Trophoblast cell (in vitro differentiated cells and primary cell): Measurements from ENCODE around the gene CA6. TPM values are rescaled to one million over a fixed set of nuclear protein-coding genes. Genes with fewer than 3 reads are reported as not detected.
"Not testable (repeated sequence)": the region's sequence is repeated elsewhere in the genome, so short reads cannot be mapped to it uniquely, and the experiment has no call there.

ENCODE experiments used
- DNase-seq, 2 donors: peaks; one replicate each; pipeline ENCODE4 v3.0.0-alpha.2; 2016
- H2AFZ ChIP-seq: 2 replicates; pipeline ENCODE4 v1.6.1; 2013; ENCODE audit warnings: low read length, moderate library complexity, mild to moderate bottlenecking; ENCODE audit not compliant: insufficient read depth, poor library complexity
- H2AK5ac ChIP-seq: 2 replicates; pipeline ENCODE4 v1.6.1; 2013; ENCODE audit warnings: mild to moderate bottlenecking, low read length
- H2BK120ac ChIP-seq: 2 replicates; pipeline ENCODE4 v1.6.1; 2013; ENCODE audit warnings: low read length, mild to moderate bottlenecking, moderate library complexity; ENCODE audit not compliant: insufficient read depth, poor library complexity
- H2BK12ac ChIP-seq: 2 replicates; pipeline ENCODE4 v1.6.1; 2013; ENCODE audit warnings: mild to moderate bottlenecking, low read length, moderate library complexity
- H2BK5ac ChIP-seq: 2 replicates; pipeline ENCODE4 v1.6.1; 2013; ENCODE audit warnings: low read length, low read depth, moderate library complexity, mild to moderate bottlenecking; ENCODE audit not compliant: poor library complexity
- H3K14ac ChIP-seq: 2 replicates; pipeline ENCODE4 v1.6.1; 2013; ENCODE audit warnings: mild to moderate bottlenecking, low read length
- H3K18ac ChIP-seq: 2 replicates; pipeline ENCODE4 v1.6.1; 2013; ENCODE audit warnings: mild to moderate bottlenecking, low read length
- H3K23ac ChIP-seq: 2 replicates; pipeline ENCODE4 v1.6.1; 2013; ENCODE audit warnings: low read length
- H3K27ac ChIP-seq: 2 replicates; pipeline ENCODE4 v1.5.1; 2013; ENCODE audit warnings: low read depth, mild to moderate bottlenecking, inconsistent platforms, low read length, moderate library complexity
- H3K27me3 ChIP-seq: 2 replicates; pipeline ENCODE4 v1.6.1; 2013; ENCODE audit warnings: inconsistent platforms, mild to moderate bottlenecking, low read length, moderate library complexity; ENCODE audit not compliant: insufficient read depth
- H3K36me3 ChIP-seq, 2 experiments: 1 replicate in 1 of 2; 2 replicates in 1 of 2; pipeline ENCODE4 v1.6.1; 2013; ENCODE audit warnings: low read length in 2 of 2, mild to moderate bottlenecking in 2 of 2, moderate library complexity in 1 of 2; ENCODE audit not compliant: insufficient read depth in 2 of 2, control insufficient read depth in 1 of 2
- H3K4ac ChIP-seq: 2 replicates; pipeline ENCODE4 v1.6.1; 2013; ENCODE audit warnings: low read depth, mild to moderate bottlenecking, low read length, moderate library complexity
- H3K4me1 ChIP-seq, 2 experiments: 1 replicate in 1 of 2; 2 replicates in 1 of 2; pipeline ENCODE4 v1.6.1; 2013; ENCODE audit warnings: low read length in 2 of 2, mild to moderate bottlenecking in 2 of 2, moderate library complexity in 1 of 2; ENCODE audit not compliant: insufficient read depth in 2 of 2, control insufficient read depth in 1 of 2
- H3K4me2 ChIP-seq: 2 replicates; pipeline ENCODE4 v1.6.1; 2013; ENCODE audit warnings: inconsistent platforms, mild to moderate bottlenecking, low read length, moderate library complexity
- H3K4me3 ChIP-seq: 2 replicates; pipeline ENCODE4 v1.5.1; 2013; ENCODE audit warnings: mild to moderate bottlenecking, low read depth, low read length, inconsistent platforms
- H3K79me1 ChIP-seq: one replicate; pipeline ENCODE4 v1.6.1; 2013; ENCODE audit warnings: low read length
- H3K79me2 ChIP-seq: 2 replicates; pipeline ENCODE4 v1.6.1; 2013; ENCODE audit warnings: low read length, mild to moderate bottlenecking; ENCODE audit not compliant: control insufficient read depth, insufficient read depth, poor library complexity
- H3K9ac ChIP-seq: 2 replicates; pipeline ENCODE4 v1.6.1; 2013; ENCODE audit warnings: mild to moderate bottlenecking, low read length
- H3K9me3 ChIP-seq: 2 replicates; pipeline ENCODE4 v1.6.1; 2013; ENCODE audit warnings: low read depth, mild to moderate bottlenecking, control low read depth, inconsistent platforms, low read length; ENCODE audit not compliant: insufficient read depth
- H4K12ac ChIP-seq: 2 replicates; pipeline ENCODE4 v1.6.1; 2013; ENCODE audit warnings: low read depth, mild to moderate bottlenecking, low read length, moderate library complexity
- H4K8ac ChIP-seq: 2 replicates; pipeline ENCODE4 v1.6.1; 2013; ENCODE audit warnings: low read depth, mild to moderate bottlenecking, low read length, moderate library complexity
- H4K91ac ChIP-seq: one replicate; pipeline ENCODE4 v1.6.1; 2013; ENCODE audit warnings: low read depth, mild to moderate bottlenecking, low read length, moderate library complexity
- WGBS: extraction: QIAGEN DNeasy Blood & Tissue Kit; methylation state at CpG from one replicate; pipeline ENCODE4 v1.1.7; 2013; ENCODE audit warnings: missing lambda C conversion rate; ENCODE audit not compliant: insufficient read length, insufficient coverage; ENCODE audit errors: extremely low coverage; 5-methylcytosine and 5-hydroxymethylcytosine counted together
- polyA plus RNA-seq: library from polyadenylated mRNA; stranded (reverse); fragments of 200-250 nt; gene quantifications from 2 replicates; pipeline ENCODE4 v1.2.3, GENCODE V29; 2013

The CA6 gene
- polyA plus RNA-seq: 0.05 and 0.06 TPM in 2 replicates

GRCh38 chr1:8945568-8945967, at the start of gene CA6:
CA6 (plus strand) TSS chr1:8945868; CDS start chr1:8945887, 19 bp downstream.
- no peak within 1 kb of the TSS for H2AK5ac ChIP-seq
- no peak within 1 kb of the TSS for H3K14ac ChIP-seq
- H2BK120ac ChIP-seq: no peak within 1 kb of the TSS
- H3K79me2 ChIP-seq: no peaks in the 10 kb centered on the region
- no peak for DNase-seq
- no peak within 1 kb of the TSS for H3K23ac ChIP-seq
- H3K36me3 ChIP-seq: no peaks in the 10 kb centered on the region
- H3K79me1 ChIP-seq: no peaks in the 10 kb centered on the region
- H3K9me3 ChIP-seq: peaks cover 4% of the 10 kb centered on the region
- no peaks in the 10 kb centered on the region for H3K27me3 ChIP-seq
- H4K8ac ChIP-seq: no peak within 1 kb of the TSS
- no peak within 1 kb of the TSS for H2BK12ac ChIP-seq
- H4K12ac ChIP-seq: no peak within 1 kb of the TSS
- H3K4me1 ChIP-seq: peaks cover 6 to 9% of the 10 kb centered on the region in 2 experiments
- no peak within 1 kb of the TSS for H3K18ac ChIP-seq
- WGBS: no CpG with 5 or more reads among the region's 8 CpGs
- no peak within 1 kb of the TSS for H3K27ac ChIP-seq
- H4K91ac ChIP-seq: no peak within 1 kb of the TSS
- H2AFZ ChIP-seq: no peak within 1 kb of the TSS
- H3K4me2 ChIP-seq: no peak within 1 kb of the TSS
- H2BK5ac ChIP-seq: no peak within 1 kb of the TSS
- H3K9ac ChIP-seq: no peak within 1 kb of the TSS
- H3K4me3 ChIP-seq: no peak within 1 kb of the TSS
- no peak within 1 kb of the TSS for H3K4ac ChIP-seq

- not testable (repeated sequence) for H3K36me3 ChIP-seq, H2BK5ac ChIP-seq, H2AK5ac ChIP-seq, H3K23ac ChIP-seq, H2AFZ ChIP-seq, H3K9ac ChIP-seq, H3K18ac ChIP-seq, H3K4ac ChIP-seq, H4K12ac ChIP-seq, H3K4me3 ChIP-seq, H3K27me3 ChIP-seq, H3K9me3 ChIP-seq, H3K79me1 ChIP-seq, H3K79me2 ChIP-seq, H4K8ac ChIP-seq, H3K4me2 ChIP-seq, H3K14ac ChIP-seq, H3K4me1 ChIP-seq, DNase-seq
- Histone ChIP-seq H2BK120ac (peak overlapping the region; percentile 36), H2BK12ac (peak overlapping the region; percentile 18), H4K91ac (peak overlapping the region; percentile 41), H3K27ac (peak overlapping the region; percentile 76)
- no CpG with 5 or more reads among the region's 3 CpGs for WGBS
Observed at GRCh38 chr1:8896775-8897174, 48.9 kb upstream of the CA6 start.

- H3K4me2 ChIP-seq, H3K9ac ChIP-seq, H3K4me3 ChIP-seq, H4K8ac ChIP-seq, H3K18ac ChIP-seq, H3K27me3 ChIP-seq, H2BK12ac ChIP-seq, H3K36me3 ChIP-seq, H2AFZ ChIP-seq, H3K9me3 ChIP-seq, H2BK5ac ChIP-seq, H3K23ac ChIP-seq, H3K4ac ChIP-seq, H3K4me1 ChIP-seq, H3K79me1 ChIP-seq, H3K14ac ChIP-seq, H3K79me2 ChIP-seq, H2AK5ac ChIP-seq, H4K12ac ChIP-seq: not testable (repeated sequence)
- WGBS: no CpG with 5 or more reads among the region's 4 CpGs
- DNase-seq: peak in 1 of 2 donors; percentile 45
- Histone ChIP-seq H2BK120ac (peak overlapping the region; percentile 51), H4K91ac (peak overlapping the region; percentile 90), H3K27ac (peak overlapping the region; percentile 90)
Observed at GRCh38 chr1:8897505-8897904, 48.2 kb upstream of the CA6 start.

- peak overlapping the region; percentile 90 for H3K27ac ChIP-seq
- not testable (repeated sequence) for H4K12ac ChIP-seq, H2AK5ac ChIP-seq, H2AFZ ChIP-seq, H3K23ac ChIP-seq, H3K9me3 ChIP-seq, DNase-seq, H3K14ac ChIP-seq, H3K4me2 ChIP-seq, H3K27me3 ChIP-seq, H3K4ac ChIP-seq, H3K4me3 ChIP-seq, H4K8ac ChIP-seq, H3K79me2 ChIP-seq, H2BK120ac ChIP-seq, H3K36me3 ChIP-seq, H3K9ac ChIP-seq, H3K18ac ChIP-seq
- H3K4me1 ChIP-seq: peaks cover 4 to 11% of the 10 kb centered on the region in 2 experiments
- H3K79me1 ChIP-seq: peaks cover 11% of the 10 kb centered on the region
- H2BK12ac ChIP-seq: peak overlapping the region; percentile 24
- peak overlapping the region; percentile 56 for H4K91ac ChIP-seq
- no CpG with 5 or more reads among the region's 5 CpGs for WGBS
- H2BK5ac ChIP-seq: peak overlapping the region; percentile 42
Observed at GRCh38 chr1:8898418-8898817, 47.2 kb upstream of the CA6 start.
